Heart right ventricle (tissue), 16 donors: Measurements from ENCODE around the gene C1orf52. TPM values are rescaled to one million over a fixed set of nuclear protein-coding genes. Genes with fewer than 3 reads are reported as not detected.

Source experiments
- ATAC-seq, 8 donors: fragments of 200-7000 bp; cut with Tn5 transposase; one replicate each; pipeline ENCODE4 v1.9.1; 2020; ENCODE audit warnings: mild to moderate bottlenecking in 8 of 8, moderate library complexity in 8 of 8, moderate number of reproducible peaks in 1 of 8
- DNase-seq, 2 donors: peaks; one replicate each; pipeline ENCODE4 v3.0.0-alpha.2; 2020
- H3K27ac ChIP-seq, 10 donors: fragments of 200-600 bp; sonication (generic) in 2 of 10; one replicate each; pipeline versions ENCODE4 v1.5.0 to v1.8.0; 2020 to 2022; ENCODE audit warnings: mild to moderate bottlenecking in 3 of 10
- H3K27me3 ChIP-seq, 7 donors: fragments of 200-600 bp; one replicate each; pipeline ENCODE4 v1.8.0; 2021 to 2022; ENCODE audit warnings: mild to moderate bottlenecking in 2 of 7
- H3K36me3 ChIP-seq, 9 donors: fragments of 200-600 bp; sonication (generic) in 1 of 9; one replicate each; pipeline versions ENCODE4 v1.5.0 to v1.8.0; 2020 to 2022; ENCODE audit warnings: mild to moderate bottlenecking in 2 of 9
- H3K4me1 ChIP-seq, 9 donors: fragments of 200-600 bp; sonication (generic) in 1 of 9; one replicate each; pipeline versions ENCODE4 v1.5.0 to v1.8.0; 2020 to 2022; ENCODE audit warnings: mild to moderate bottlenecking in 4 of 9
- H3K4me3 ChIP-seq, 10 donors: fragments of 200-600 bp; sonication (generic) in 2 of 10; one replicate each; pipeline versions ENCODE4 v1.5.0 to v1.8.0; 2020 to 2022; ENCODE audit warnings: mild to moderate bottlenecking in 7 of 10, moderate library complexity in 2 of 10
- H3K9me3 ChIP-seq, 11 donors: fragments of 200-600 bp in 10 of 11; sonication (generic) in 2 of 11; one replicate each; pipeline versions ENCODE4 v1.5.0 to v1.8.0; 2013 to 2022; ENCODE audit warnings: mild to moderate bottlenecking in 2 of 11, control low read depth in 1 of 11, moderate library complexity in 1 of 11
- CTCF ChIP-seq, 9 donors: fragments of 200-600 bp; sonication (generic) in 2 of 9; IDR thresholded peaks; one replicate each; pipeline versions ENCODE4 v1.5.0 to v1.8.0; 2021 to 2022; ENCODE audit warnings: antibody characterized with exemption in 9 of 9, mild to moderate bottlenecking in 5 of 9, moderate library complexity in 1 of 9
- WGBS, 2 donors: extraction: QIAGEN DNeasy Blood & Tissue Kit; methylation state at CpG; one replicate each; pipeline ENCODE4 v1.1.7; 2013; ENCODE audit warnings: inconsistent platforms in 1 of 2; 5-methylcytosine and 5-hydroxymethylcytosine counted together
- intact Hi-C, 10 donors: fragments of 100-400 bp; cut with DNase I; formaldehyde crosslinking; loops; one replicate each; pipeline versions ENCODE4 v1.11.1 to v1.14.2; 2022
- polyA plus RNA-seq, 2 donors: library from polyadenylated mRNA; stranded (reverse); fragments of 200-250 nt; gene quantifications; one replicate each; pipeline ENCODE4 v1.2.3, GENCODE V29; 2013
- total RNA-seq, 10 donors: library from RNA; stranded (reverse); fragmentation: NEBNext Ultra II Directional in 3 of 10; extraction: Animal tissue kit (Norgen Biotek cat#: 25700) in 3 of 10; gene quantifications; one replicate each; pipeline versions ENCODE4 v1.2.1 to v1.2.4, GENCODE V29; 2021 to 2023
- donor health status: Arrhythmogenic right ventricular cardiomyopathy.
- donor health status: ischemic (EF 13 %, LVEDD 7.1; RV severe dilation, severe dysfunction).
- donor health status: healthy with polysubstance abuse.
- donor health status: DM: no; HTN: yes; CAD: no.
- donor health status: DM: no; HTN: no; CAD: no.
- donor health status: ischemic (EF 25% LVEDD 6.9; RV normal size, moderate dysfunction).
- donor health status: ischemic (EF 25% LVEDD 5.7; RV mildly dilated, moderate dysfunction).
- donor health status: healthy.
- donor health status: DM: yes; HTN: yes; CAD: no.
- donor health status: Ischemic cardiomyopathy.
- donor health status: ischemic (EF 35%, LVEDD 5.7; RV mildly dilated, moderate dysfunction).
- donor health status: nonischemic (EF 11% LVEDD 7.7; RV severe dilation, severe dysfunction).
- donor health status: DM: yes; HTN: yes; CAD: no.
- donor health status: PGD.
- donor health status: ischemic (EF 29% LVEDD 5.4; RV normal size, mild dysfunction).
- donor health status: nonischemic (EF 23%, LVEDD 6.1; RV moderate dilation, normal function).

Gene C1orf52
- total and polyA plus RNA-seq, 12 donors: 12.8 to 34.4 (median 15.7) TPM

DNA sequence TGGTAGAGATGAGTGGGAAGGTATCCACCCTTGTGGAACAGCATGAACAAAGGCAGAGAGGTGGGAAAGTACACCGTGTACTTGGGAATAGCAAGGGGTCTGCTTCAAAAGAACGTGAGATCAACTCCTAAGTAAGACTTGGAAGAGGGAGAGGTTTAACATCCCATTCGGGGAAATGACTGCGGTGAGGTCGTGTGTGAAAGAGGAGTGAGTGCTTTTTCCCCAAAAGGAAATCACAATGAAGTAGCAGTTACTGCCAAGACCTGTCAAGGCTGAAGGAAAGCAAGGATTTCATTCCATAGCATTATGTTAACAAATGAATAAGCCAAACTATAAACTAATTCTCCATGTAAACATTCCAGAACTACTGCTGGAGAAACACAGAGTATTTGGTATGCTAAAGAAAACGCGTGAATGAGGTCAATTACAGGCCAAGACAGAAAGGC is 38.7 kb downstream of the C1orf52 start:
- Histone ChIP-seq H3K27me3 (peaks cover 0 to 17% (median 0%) of the 10 kb centered on the region in 7 donors), H3K9me3 (no peaks in the 10 kb centered on the region), H3K27ac (no peak overlapping the region), H3K36me3 (no peaks in the 10 kb centered on the region), H3K4me1 (peaks cover 0 to 27% (median 16%) of the 10 kb centered on the region in 9 donors), H3K4me3 (no peak overlapping the region)
- 23 to 26% methylated on average over 7 of the region's 7 CpGs for WGBS, 2 donors
- ATAC-seq: no peak
- DNase-seq: no peak
- no peak for TF ChIP-seq CTCF (IDR thresholded peaks at IDR 0.05)
- intact Hi-C loops: no loop called here

DNA sequence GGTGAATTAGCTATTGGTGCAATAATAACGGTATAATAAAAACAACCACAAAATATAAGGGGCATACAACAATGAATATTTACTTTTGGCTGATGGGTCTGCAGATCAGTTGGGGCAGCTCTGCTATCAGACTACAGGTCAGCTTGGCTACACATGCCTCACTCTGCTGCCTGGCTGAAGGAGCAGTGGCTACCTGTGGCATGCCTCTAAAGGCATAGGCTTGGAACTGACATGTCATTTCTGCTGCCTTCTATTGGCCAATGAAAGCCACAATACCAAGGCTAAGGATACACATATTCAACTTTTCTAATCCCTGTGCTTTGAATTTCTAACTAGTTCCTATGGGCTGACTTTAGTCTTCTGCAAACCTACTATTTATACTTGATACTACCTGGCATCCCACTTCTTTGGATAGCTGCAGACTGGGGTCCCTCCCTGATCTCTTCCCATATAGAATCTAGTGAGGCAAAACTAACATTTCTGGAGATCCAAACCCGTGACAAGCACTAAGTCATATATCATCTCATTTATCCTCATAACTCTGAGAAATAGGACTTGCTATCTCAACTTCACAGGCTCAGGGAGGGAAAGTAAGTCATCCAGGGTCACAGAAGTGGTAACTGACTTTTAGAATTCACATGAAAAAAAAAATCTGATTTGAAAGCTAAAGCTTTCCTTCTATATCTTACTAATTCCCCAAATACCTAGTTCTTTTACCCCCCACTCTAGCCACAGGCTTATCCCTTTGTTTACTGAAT is 39.4 kb downstream of the C1orf52 start:
- H3K27me3 ChIP-seq: peaks cover 0 to 17% (median 0%) of the 10 kb centered on the region in 7 donors
- intact Hi-C loops: no loop called here
- DNase-seq (no peak), ATAC-seq (no peak)
- no peaks in the 10 kb centered on the region for H3K36me3 ChIP-seq
- WGBS, 2 donors: 82 to 91% methylated on average over 2 of the region's 2 CpGs
- H3K9me3 ChIP-seq: no peaks in the 10 kb centered on the region
- peaks cover 0 to 19% (median 9%) of the 10 kb centered on the region in 9 donors for H3K4me1 ChIP-seq
- TF ChIP-seq CTCF (IDR thresholded peaks at IDR 0.05): no peak
- no peak overlapping the region for H3K27ac ChIP-seq
- no peak overlapping the region for H3K4me3 ChIP-seq

DNA sequence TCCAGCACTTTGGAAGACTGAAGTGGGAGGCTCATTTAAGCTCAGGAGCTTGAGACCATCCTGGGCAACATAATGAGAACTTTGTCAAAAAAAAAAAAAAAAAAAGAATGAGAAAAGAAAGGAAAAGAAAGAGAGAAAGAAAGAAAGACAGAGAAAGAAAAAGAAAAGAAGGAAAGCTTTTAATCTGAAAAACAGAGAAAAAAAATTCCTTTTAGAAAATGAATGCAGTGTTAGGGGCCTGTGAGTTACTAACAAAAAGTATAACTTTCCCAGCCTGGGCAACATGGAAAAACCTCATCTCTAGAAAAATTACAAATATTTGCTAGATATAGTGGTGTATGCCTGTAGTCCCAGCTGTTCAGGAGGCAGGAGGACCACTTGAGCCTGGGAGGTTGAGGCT is 42.8 kb downstream of the C1orf52 start:
- Histone ChIP-seq H3K27me3 (peaks cover 0 to 12% (median 0%) of the 10 kb centered on the region in 7 donors), H3K4me3 (no peak overlapping the region), H3K9me3 (no peaks in the 10 kb centered on the region), H3K36me3 (no peaks in the 10 kb centered on the region), H3K4me1 (peaks cover 0 to 8% (median 0%) of the 10 kb centered on the region in 9 donors), H3K27ac (no peak overlapping the region)
- TF ChIP-seq CTCF (IDR thresholded peaks at IDR 0.05): no peak
- DNase-seq (no peak), ATAC-seq (no peak)
- intact Hi-C loops: no loop called here

DNA sequence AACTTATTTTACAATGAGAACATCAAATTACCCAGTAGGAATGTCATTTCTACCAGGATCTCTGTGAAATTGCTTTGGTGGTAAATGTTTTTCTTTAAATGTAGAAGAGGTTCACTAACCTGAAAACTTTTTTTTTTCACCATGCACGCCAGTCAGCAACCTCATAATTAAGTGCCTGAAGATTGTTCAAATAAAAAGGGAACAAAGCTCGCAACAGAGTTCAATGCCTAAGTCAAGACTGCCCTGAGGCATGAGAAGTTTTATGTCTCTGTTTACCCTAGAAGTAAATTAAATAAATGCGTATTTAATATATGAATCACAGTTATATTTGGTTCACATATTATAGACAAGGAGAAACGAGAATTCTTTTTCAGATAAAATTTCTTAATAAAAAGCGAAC is 44.8 kb downstream of the C1orf52 start:
- ATAC-seq: no peak
- 87 to 89% methylated on average over 5 of the region's 5 CpGs for WGBS, 2 donors
- no peak for TF ChIP-seq CTCF (IDR thresholded peaks at IDR 0.05)
- no peaks in the 10 kb centered on the region for H3K4me1 ChIP-seq
- H3K9me3 ChIP-seq: no peaks in the 10 kb centered on the region
- peaks cover 0 to 7% (median under 1%) of the 10 kb centered on the region in 7 donors for H3K27me3 ChIP-seq
- no peaks in the 10 kb centered on the region for H3K36me3 ChIP-seq
- H3K4me3 ChIP-seq: no peak overlapping the region
- DNase-seq: no peak
- no peak overlapping the region for H3K27ac ChIP-seq
- intact Hi-C loops: no loop called here
